ENCODE results near the gene CDK17.

- TF ChIP-seq CTCF (IDR thresholded peaks at IDR 0.05; ENCODE audit: insufficient read depth, low read length, poor library complexity, severe bottlenecking) (no peak), EZH2phosphoT487 (conservative IDR thresholded peaks at IDR 0.05; ENCODE audit: low read length) (no peak)
Observed at GRCh38 chr12:96294831-96295230, 105.4 kb downstream of the CDK17 start.
